GM21825 (cell line): Measurements from ENCODE around the gene TSHZ2.

Experiments used
- ATAC-seq: cut with Tn5 transposase; IDR thresholded peaks from one replicate; pipeline ENCODE4 v1.9.1; 2021; ENCODE audit warnings: mild to moderate bottlenecking, moderate library complexity; ENCODE audit not compliant: unreplicated experiment

TSHZ2 gene

DNA sequence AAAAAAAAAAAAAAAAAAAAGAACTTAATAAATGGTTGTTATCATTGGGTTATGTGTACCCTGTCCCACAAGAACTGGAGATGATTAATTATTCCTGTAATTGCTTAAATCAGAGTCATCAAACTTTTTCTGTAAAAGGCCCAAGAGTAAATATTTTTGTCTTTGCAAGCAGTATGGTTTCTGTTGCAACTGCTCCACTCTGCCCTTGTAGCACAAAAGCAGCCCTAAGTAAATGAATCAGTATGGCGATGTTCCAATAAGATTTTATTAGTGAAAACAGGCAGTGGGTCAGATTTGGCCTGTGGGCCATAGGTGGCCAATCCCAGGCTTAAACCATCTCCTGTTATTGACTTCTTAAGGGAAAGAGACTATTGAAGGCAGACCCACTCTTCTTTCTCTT is 252.7 kb downstream of the TSHZ2 start:
- ATAC-seq = no peak

DNA sequence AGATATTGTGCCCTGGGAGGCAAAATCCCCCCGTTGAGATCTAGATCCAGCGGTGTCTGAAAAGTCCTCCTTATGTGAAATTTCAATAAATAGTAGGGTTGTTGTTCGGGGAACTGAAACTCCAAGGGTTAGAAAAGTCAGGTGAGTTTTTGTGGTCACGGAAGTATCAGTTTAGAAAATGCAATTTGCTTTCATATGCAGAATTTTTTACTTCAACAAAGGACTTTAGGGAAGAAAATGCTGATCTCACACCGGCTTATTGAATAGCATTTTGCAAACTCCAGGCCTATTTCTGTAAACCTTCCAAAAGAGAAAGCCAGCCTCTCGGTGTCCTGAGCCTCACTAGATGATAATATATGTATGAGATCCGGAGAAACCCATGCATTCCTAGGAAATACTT is 254.7 kb downstream of the TSHZ2 start:
- ATAC-seq = no peak

DNA sequence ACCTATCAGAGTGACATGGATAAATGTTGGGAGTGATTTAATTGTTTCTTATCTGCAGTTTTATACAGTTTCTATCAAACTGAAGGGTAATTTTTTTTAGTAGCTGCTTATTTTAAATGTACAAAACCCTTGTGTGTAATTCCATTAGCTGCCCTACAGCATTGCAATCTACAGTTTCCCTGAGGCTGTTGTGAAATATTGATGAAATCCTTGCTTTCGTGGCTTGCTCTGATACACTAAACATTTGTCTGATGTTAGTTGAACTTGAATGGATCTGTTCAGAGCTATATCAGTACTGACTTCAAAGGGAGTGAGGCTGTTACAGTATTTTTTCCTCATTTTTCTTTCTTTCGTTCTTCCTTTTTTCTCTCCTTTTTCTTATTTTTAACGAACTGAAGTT is 255.4 kb downstream of the TSHZ2 start:
- ATAC-seq = no peak

DNA sequence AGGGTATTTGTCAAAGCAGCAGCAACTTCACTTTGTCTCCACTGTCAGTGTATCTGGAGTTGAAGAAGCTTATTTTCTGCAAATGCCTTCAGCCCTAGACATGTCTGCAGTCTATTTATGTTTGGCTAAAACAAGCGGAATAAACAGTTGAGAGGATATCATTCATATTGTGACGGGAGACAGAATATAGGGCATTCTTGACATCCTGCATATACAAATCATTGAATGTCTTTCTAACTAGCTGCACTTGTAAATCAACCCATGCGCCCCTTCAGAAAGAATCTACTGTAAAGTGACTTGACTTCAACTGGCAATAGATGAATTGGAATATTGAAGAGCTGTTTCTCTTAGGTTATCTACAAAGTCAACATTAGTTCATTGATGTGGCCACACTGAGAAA is 258.9 kb downstream of the TSHZ2 start:
- ATAC-seq = no peak

DNA sequence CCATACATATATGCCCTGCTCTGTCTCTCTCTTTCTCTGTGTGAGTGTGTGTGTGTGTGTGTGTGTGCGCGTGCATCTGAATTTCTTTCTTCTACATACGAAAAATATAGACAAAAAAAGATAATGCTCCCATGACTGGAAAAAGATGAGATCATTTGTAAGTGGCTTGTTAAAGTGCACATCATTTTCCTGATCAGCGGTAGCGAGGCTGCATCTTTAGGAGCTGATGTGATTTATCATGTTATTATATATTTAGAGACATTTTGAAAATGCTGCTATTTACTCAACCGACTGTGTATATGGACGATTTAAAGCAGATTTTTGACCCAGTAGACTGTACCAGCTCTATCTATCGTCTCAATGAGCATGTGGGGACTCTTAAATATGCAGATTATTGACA is 265.3 kb downstream of the TSHZ2 start:
- ATAC-seq = no peak

DNA sequence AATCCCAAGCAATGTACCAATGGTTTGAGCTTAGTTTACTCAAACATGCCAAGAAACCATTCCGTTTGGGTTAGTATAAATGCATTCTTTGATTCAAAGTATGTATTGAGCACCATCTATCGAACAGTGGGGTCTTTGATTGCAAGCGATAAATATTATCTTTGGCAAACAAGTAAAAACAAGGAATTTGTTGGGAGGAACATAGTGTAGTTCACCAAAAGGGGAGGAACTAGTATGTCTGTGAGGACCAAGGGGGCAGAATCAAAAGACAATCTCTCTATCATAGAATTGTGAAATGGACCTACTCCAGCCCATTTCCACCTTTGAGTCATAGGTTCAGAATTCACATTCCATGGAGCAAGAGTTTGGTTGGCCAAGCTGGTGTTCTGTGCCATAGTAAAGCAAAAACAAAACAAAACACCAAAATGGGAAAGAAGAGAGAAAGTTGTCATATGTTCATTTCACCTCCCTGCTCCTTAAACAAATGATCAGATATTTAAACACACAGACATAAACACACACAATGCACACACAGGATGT is 266.0 kb downstream of the TSHZ2 start:
- ATAC-seq = no peak

DNA sequence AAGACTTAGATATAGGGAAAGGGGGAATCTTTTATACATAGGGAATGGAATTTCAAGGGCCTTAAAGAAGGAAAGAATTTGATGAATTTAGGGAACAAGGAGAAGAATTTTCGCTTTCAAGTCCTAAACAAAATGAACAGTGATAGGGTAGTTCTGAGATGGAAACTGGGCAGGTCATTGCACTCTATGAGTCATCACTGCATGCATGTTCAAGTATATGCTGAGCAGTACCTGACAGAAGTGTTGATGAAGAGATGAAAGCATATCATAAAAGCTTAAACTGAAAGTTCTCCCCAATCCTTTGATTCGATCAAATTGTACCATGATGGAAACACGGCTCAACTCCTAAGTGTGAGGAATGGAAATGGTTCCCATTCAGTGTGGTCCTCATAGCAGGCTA is 271.0 kb downstream of the TSHZ2 start:
- ATAC-seq = no peak

DNA sequence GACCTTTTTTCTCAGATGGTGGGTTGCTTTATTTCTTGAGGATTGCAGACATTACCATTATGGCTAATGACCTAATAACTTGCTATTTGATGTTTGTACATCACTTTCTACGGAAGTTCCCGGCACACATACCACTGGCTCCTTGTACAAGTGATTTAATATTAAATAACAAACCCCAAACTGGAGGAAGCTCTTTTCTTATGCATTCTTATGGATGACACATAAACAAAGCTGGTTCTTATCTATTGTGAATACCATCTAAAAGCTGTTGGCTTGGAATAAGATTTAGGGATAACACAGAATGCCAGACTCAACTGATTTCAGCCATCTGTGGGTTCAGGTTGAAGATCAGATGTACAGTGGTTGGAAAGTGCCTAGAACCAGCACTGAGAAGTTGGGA is 272.6 kb downstream of the TSHZ2 start:
- ATAC-seq = no peak

DNA sequence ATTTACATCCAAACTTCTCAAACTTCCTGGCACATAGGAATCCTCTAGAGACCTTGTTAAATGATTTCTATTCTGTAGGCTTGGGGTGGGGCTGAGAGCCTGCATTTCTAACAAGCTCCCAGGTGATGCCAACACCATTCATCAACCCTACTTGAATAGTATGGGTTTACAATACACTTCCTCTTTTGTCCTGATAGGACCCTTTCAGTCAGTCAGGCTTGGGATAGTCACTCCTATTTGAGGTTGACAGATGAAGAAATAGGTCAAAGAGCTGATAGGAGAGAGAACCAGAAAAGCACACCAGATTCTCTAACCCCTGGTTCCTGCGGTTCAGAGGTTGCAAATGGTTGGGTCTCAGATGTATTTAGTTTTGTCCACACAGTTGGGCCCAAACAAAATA is 273.4 kb downstream of the TSHZ2 start:
- ATAC-seq = no peak

DNA sequence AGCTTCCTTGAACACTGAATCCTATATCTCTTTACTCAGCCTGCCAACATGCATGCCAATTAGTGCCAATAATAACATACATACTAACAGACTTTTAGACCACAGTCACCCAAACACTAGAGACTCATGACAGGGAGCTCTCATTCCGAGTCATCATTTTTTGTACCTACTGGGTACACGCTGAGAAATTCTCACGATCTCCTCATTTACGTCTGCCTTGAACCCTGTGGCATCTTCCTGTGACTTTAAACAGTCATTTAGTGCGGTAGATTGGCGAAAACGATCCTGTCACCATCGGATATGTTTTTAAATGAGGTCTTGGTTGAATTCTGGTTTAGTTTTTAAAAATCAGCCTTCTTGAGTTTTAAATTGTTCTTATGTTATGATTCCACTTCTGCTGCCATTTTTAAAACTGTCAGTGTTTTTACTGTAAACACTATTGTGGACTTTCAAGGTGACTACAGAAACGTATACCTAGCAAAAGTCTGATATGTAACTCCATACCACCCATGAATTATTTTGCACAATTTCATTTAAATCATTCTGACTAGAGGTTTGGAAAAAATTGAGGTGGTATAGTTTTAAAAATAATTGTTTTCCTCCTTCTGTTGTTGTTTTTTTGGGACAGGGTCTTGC is 275.4 kb downstream of the TSHZ2 start:
- ATAC-seq = no peak

DNA sequence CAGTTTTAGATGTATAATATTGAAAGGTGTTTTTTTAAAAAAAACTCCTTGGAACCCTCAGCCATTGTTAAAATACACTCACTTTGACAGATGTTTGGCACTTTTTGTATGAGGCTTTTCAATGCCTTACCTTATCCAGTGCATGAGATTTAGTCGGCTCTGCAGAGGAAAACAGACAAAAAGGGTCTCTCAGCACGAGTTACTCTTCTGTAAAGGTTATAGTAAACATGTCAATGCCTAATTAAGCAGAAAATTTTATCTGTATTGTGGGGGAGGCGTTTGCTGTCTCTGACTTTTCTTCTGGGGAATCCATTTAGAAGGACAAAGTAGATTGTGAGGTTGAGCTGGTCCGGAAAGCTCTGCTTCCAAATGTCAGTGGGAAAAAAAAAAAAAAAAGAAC is 278.3 kb downstream of the TSHZ2 start:
- ATAC-seq = no peak

DNA sequence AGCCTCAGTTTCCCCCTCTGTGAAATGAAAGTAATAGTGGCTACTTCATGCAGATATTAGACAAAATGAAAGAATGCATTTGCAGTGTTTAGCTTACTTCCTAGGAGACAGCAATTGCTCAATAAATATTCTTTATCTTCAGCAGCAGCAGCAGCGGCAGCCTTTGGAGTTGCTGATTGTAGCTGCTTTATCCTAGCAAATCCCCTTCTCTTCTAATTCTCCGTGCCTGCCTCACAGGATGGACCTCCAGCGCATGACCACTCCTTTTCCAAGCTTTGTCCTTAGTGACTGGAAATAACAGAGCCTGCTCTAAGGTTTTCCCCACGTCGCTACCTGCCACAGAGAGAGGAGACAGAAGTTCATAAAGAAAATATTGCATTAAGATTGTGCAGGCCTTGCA is 279.8 kb downstream of the TSHZ2 start:
- ATAC-seq = no peak

DNA sequence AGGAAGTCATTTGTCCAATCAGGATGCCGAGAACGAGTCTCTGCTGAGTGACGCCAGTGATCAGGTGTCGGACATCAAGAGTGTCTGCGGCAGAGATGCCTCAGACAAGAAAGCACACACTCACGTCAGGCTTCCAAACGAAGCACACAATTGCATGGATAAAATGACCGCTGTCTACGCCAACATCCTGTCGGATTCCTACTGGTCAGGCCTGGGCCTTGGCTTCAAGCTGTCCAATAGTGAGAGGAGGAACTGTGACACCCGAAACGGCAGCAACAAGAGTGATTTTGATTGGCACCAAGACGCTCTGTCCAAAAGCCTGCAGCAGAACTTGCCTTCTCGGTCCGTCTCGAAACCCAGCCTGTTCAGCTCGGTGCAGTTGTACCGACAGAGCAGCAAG is 281.5 kb downstream of the TSHZ2 start:
- no peak for ATAC-seq

DNA sequence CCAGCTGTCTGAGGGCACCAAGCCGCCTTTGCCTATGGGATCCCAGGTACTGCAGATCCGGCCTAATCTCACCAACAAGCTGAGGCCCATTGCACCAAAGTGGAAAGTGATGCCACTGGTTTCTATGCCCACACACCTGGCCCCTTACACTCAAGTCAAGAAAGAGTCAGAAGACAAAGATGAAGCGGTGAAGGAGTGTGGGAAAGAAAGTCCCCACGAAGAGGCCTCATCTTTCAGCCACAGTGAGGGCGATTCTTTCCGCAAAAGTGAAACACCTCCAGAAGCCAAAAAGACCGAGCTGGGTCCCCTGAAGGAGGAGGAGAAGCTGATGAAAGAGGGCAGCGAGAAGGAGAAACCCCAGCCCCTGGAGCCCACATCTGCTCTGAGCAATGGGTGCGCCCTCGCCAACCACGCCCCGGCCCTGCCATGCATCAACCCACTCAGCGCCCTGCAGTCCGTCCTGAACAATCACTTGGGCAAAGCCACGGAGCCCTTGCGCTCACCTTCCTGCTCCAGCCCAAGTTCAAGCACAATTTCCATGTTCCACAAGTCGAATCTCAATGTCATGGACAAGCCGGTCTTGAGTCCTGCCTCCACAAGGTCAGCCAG is 283.0 kb downstream of the TSHZ2 start:
- no peak for ATAC-seq

DNA sequence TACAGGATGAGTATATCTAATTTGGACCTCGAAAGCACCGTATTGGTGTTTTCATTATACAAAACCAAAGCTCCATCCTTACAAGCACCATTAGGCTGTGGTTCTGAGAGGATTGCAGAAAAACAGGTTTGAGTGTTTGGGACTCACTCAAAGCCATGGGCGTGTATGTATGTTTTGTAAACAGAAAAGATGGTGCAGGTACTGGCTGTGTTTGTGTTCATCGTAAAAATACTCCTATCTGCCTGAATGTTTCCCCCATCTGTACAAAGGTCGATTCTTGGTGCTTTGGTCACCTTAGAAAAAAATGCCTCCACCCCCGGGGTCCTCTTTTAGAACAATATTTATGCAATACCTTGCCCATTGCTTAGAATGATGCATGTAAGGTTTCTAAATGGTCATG is 286.6 kb downstream of the TSHZ2 start:
- ATAC-seq = no peak

DNA sequence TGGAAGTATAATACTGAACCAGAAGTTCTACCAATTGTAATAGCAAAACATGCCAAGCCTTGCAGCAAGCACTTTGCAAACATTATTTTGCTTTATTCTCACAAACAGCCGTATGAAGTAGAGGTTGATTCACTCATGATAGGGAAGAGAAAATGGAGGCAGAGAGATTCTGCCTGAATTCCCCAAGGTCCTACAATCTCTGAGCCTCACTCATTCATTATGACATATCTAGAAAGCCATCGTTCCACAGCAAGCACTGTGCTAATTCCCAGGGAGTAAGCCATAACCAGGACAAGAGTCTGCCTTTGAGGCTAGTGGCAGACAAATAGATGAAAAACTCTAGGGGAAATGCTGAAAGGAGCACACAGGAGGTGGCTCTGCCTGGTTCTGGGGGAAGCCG is 288.0 kb downstream of the TSHZ2 start:
- ATAC-seq = no peak

DNA sequence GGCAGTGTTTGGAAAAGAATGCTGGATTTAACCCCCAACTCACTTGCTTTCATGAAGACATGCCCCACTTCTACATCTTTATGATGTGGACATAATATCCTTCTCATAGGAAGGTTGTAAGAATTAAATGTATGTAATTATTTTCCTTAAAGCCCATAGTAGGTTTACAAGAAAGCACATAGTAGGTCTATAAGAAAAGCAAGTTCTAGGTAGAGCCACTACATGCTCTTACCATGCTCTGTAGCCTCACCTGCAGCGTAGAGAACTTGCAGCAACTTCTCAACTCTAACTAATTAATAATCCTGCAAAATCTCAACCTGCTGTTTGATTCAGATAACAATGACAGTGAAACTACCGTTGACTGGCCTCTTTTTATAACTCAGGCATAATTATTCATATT is 288.4 kb downstream of the TSHZ2 start:
- no peak for ATAC-seq

DNA sequence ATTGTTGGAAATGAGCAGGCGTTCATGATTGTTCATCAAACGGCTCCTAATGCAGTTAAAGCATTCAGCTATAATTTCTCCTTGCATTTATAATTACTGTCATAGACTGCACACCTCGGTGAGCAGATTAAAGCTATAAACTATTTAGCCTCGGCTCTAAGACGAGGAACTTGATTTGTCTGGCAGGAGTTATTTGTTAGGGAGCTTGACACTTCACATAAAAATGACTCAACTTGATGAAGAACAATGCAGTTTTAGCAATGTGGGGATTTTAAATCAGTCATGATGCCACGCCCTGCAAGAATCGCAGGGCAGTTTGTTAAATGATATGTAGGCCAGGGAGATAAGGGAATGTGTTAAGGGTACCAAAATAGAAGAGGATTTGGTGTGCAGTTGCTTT is 290.2 kb downstream of the TSHZ2 start:
- no peak for ATAC-seq

DNA sequence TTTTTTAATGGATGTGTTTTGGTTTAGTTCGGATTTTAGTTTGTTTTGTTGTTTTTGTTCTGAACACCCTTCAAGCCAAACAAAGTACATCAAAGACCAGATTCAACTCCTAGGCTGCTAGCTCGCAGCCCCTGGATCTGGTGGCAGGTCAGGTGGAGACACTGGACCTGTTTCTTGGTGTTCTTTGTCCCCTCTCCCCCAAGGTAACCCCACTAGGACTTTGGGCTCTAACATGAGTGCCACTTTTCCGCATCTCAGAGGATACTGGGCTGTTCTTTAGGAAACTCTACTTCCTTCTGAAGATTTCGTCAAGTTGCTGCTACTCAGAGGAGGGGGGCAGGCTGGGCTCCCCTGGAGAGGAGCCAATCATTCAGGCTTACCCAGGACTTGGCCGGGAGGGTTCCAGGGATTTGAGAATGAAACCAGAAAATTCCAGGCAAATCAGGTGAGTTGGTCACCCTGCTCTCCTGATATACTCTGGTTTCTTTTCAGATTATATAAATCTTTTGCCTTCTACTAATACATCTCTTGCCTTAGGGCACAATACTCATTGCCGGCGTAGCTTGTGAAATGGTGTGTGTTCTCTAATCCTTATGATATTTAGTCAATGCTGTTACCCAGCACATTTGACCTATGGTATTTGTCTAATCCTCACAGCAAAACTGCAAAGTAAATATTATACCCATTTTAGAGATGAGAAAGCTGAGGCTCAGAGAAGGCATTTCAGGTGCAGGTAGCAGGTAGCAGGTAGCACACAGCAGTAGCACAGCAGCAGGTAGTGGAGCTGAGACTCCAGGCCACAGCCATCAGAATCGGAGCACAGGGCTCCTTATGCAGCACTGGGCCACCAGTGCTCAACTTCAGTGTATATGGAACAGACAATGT is 291.6 kb downstream of the TSHZ2 start:
- no peak for ATAC-seq

DNA sequence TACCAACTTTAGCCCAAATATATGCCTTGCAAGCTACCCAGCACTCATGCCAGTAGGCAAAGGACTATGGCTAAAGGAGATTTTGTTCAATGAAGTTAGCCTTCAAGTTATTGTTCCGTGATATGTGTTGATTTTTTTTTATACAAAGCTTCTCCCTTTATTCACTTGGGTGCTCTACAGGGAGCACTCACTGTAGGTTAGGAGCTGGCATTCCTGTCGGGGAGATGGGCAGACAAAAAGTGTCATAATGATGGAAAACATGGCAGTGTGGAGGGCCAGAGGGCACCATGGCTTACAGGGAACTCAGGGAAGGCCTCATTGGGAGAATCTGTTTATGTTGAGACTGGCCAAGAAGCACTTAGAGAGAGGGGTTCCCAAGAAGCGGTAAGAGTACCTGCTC is 292.4 kb downstream of the TSHZ2 start:
- ATAC-seq = no peak

DNA sequence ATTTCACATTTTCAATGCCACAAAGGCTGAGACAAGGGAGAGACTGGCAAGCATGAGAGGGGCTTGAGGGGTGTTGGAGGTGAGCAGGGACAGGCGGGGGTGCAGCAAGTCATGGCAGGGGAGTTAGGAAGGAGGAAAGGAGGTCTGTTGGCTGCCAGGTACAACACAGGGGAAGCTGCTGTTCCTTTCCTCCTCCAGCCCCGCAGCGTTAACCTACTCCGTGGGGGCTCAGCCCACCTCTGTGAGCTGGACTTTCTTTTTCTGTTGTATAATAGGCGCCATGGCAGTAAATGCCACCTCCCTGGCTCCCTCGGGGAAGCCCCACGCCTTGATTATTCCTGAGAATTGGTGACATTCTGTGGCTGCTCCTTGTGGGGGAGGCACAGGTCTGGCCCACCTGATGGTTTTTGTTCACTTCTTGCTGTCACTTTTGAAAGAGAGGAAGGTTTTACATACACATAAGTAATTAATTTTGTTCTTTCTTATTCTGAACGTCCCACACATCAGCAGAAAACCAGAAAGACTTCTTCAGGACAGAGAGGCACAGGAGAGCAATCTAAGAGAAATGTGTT is 293.2 kb downstream of the TSHZ2 start:
- ATAC-seq = no peak

DNA sequence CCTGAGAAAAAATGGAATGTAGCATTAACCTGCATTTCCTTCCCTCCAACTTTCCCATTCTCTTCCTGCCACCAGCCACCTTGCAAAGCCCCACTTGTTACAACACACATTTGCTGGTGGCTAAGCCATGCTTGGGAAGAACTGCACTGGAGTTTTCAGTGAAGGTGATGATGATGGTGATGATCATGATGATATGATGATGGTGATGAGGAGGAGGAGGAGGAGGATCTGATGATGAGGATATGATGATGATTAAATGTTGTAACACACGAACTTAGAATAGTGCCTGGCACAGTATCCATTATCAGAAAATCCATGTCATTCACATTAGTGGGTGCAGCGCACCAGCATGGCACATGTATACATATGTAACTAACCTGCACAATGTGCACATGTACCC is 297.2 kb downstream of the TSHZ2 start:
- ATAC-seq = no peak
